ENCODE results near the gene RSBN1L.

The RSBN1L gene

DNA sequence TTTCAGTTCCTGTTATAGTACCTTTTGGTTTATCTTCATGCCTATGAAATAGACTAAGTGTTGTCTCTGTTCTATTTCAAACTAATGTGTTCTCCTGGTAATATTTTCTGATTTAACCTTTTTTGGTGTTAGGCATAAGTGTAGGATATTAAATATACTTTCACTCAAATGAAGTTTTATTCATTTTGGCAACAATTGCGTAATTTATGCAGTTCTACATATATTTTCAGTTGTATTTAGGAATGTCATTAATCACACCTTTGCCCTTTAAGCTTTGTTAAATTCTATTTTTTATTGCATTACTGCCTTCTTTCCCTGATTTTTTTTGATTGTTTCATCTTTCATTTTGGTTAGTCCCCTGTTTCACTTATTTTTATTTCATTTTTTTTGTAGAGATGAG, 47.3 kb downstream of the RSBN1L start:
- H3K4me3 ChIP-seq (ENCODE audit: low read length), result no peak overlapping the region
- no peak for DNase-seq (ENCODE audit: low read depth)
- TF ChIP-seq, protein P1, sequence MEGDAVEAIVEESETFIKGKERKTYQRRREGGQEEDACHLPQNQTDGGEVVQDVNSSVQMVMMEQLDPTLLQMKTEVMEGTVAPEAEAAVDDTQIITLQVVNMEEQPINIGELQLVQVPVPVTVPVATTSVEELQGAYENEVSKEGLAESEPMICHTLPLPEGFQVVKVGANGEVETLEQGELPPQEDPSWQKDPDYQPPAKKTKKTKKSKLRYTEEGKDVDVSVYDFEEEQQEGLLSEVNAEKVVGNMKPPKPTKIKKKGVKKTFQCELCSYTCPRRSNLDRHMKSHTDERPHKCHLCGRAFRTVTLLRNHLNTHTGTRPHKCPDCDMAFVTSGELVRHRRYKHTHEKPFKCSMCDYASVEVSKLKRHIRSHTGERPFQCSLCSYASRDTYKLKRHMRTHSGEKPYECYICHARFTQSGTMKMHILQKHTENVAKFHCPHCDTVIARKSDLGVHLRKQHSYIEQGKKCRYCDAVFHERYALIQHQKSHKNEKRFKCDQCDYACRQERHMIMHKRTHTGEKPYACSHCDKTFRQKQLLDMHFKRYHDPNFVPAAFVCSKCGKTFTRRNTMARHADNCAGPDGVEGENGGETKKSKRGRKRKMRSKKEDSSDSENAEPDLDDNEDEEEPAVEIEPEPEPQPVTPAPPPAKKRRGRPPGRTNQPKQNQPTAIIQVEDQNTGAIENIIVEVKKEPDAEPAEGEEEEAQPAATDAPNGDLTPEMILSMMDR (conservative IDR thresholded peaks at IDR 0.05; ENCODE audit: low read length), result no peak

DNA sequence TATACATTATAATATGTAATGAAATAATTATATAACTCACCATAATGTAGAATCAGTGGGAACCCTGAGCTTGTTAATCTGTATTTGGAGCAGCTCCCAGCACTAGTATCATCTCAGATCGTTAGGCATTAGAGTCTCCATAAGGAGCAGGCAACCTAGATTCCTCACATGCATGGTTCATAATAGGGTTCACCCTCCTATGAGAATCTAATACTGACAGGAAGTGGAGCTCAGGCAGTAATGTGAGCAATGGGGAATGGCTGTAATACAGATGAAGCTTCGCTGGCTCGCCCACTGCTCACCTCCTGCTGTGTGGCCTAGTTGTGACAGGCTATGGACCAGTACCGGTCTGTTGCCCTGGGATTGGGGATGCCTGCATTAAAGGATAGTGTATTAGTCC, 49.5 kb downstream of the RSBN1L start:
- TF ChIP-seq, protein P1 (conservative IDR thresholded peaks at IDR 0.05; ENCODE audit: low read length), result no peak
- DNase-seq (ENCODE audit: low read depth), result no peak

DNA sequence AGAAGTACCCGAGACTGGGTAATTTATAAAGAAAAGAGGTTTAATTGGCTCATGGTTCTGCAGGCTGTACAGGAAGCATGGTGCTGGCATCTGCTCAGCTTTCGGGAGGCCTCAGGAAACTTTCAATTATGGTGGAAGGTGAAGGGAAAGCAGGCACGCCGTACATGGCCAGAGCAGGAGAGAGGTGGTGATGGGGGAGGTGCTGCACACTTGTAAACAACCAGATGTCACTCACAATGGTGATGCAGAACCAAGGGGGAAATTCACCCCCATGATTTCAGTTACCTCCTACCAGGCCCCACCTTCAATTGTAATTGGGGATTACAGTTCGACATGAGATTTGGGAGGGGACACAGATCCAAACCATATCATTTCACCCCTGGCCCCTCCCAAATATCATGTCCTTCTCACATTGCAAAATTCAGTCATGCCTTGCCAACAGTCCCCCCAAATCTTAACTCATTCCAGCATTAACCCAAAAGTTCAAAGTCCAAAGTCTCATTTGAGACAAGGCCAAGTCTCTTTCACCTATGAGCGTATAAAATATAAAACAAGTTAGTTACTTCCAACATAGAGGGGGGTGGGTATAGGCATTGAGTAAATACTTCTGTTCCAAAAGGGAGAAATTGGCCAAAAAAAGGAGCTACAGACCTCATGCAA, 50.0 kb downstream of the RSBN1L start:
- TF ChIP-seq, protein P1 (conservative IDR thresholded peaks at IDR 0.05; ENCODE audit: low read length), result no peak
- DNase-seq (ENCODE audit: low read depth), result no peak
- H3K4me3 ChIP-seq (ENCODE audit: low read length), result no peak overlapping the region

More for the DNA sequence above, 49.5 kb downstream of the RSBN1L start:
- no peak overlapping the region for H3K4me3 ChIP-seq (ENCODE audit: low read length)

DNA sequence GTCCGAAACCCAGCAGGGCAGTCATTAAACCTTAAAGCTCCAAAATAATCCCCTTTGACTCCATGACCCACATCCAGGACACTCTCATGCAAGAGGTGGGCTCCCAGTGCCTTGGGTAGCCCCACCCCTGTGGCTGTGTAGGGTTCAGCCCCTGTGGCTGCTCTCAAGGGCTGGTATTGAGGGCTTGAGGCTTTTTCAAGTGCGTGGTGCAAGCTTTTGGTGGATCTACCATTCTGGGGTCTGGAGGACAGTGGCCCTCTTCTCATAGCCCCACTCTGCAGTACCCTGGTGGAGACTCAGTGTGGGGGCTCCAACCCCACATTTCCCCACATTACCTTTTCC, 50.5 kb downstream of the RSBN1L start:
- no peak overlapping the region for H3K4me3 ChIP-seq (ENCODE audit: low read length)
- DNase-seq (ENCODE audit: low read depth), result no peak
- TF ChIP-seq, protein P1 (conservative IDR thresholded peaks at IDR 0.05; ENCODE audit: low read length), result no peak

DNA sequence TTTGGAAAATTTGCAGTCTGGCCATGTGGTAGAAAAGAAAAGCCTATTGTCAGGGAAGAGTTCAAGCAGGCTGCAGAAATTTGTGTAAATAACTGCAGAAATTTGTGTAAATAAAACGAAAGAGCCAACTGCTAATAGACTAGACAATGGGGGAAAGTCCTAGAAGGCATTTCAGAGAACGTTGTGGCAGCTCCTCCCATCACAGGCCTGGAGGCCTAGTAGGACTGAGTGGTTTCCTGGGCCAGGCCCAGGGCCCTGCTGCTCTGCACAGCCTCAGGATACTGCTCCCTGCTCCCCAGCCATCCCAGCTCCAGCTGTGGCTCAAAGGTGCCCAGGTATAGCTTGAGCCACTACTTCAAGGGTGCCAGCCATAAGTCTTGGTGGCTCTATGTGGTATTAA, 50.9 kb downstream of the RSBN1L start:
- no peak for DNase-seq (ENCODE audit: low read depth)
- H3K4me3 ChIP-seq (ENCODE audit: low read length), result no peak overlapping the region
- TF ChIP-seq, protein P1 (conservative IDR thresholded peaks at IDR 0.05; ENCODE audit: low read length), result no peak

DNA sequence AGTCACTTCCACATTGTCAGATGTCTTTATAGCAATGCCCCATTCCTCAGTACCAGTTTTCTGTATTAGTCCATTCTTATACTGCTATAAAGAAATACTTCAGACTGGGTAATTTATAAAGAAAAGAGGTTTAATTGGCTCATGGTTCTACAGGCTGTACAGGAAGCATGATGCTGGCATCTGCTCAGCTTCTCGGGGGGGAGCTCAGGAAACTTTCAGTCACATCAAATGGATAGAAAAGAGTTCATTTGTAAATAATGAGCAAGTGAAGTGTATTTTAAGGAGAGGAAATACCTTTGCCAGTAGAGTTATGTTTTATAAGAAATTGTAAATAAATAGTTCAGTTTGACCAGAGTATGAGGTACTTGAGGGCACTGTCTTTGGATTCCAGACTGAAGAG, 51.5 kb downstream of the RSBN1L start:
- TF ChIP-seq, protein P1 (conservative IDR thresholded peaks at IDR 0.05; ENCODE audit: low read length), result no peak
- no peak overlapping the region for H3K4me3 ChIP-seq (ENCODE audit: low read length)
- DNase-seq (ENCODE audit: low read depth), result no peak

DNA sequence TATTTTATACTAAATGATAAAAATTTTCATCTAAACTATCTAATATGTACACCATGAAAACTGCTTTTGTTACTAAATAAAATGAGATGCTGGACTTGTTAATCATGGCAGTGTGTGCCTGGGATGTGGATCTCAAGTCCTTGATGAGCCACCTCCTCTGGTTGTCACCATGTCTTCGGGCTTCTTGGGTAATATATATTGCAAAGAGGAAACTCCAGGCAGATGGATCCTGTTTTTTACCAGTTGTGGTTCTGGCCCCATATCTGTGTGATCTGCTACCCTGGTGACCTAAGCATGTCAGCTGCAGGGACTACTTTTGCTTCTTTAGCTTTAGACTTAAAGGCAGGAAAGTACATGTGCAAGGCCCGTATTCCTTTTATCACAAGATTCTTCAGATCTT, 55.8 kb downstream of the RSBN1L start:
- no peak for DNase-seq (ENCODE audit: low read depth)

More for the DNA sequence above, 55.8 kb downstream of the RSBN1L start:
- TF ChIP-seq, protein P1 (conservative IDR thresholded peaks at IDR 0.05; ENCODE audit: low read length), result no peak
- no peak overlapping the region for H3K4me3 ChIP-seq (ENCODE audit: low read length)
